PFSK-1 (cell line): ENCODE data around the gene GNB1.

Experiments
- FOXP2 ChIP-seq: optimal IDR thresholded peaks from 2 replicates; pipeline ENCODE3; 2011; ENCODE audit warnings: borderline replicate concordance, control low read depth, inconsistent platforms; ENCODE audit not compliant: insufficient read depth; ENCODE audit errors: extremely low read length, extremely low read depth
- POLR2AphosphoS5 ChIP-seq: IDR thresholded peaks from 2 replicates; pipeline ENCODE4 v1.6.1; 2012; ENCODE audit warnings: low read depth, mild to moderate bottlenecking, control low read depth, low read length, moderate library complexity
- SIN3A ChIP-seq: IDR thresholded peaks from 2 replicates; pipeline ENCODE4 v1.6.1; 2012; ENCODE audit warnings: mild to moderate bottlenecking, low read length, moderate library complexity, borderline replicate concordance; ENCODE audit not compliant: insufficient read depth
- TAF1 ChIP-seq: IDR thresholded peaks from 2 replicates; pipeline ENCODE4 v1.6.1; 2012; ENCODE audit warnings: low read length, control low read depth, borderline replicate concordance; ENCODE audit not compliant: insufficient read depth
- TF ChIP-seq, protein P1 (sequence below), 2 experiments: IDR thresholded peaks; 2 replicates each; pipeline versions ENCODE4 v1.6.1 to v1.8.0; 2011 to 2012; ENCODE audit warnings: low read depth in 2 of 2, low read length in 2 of 2, control low read depth in 1 of 2, inconsistent platforms in 1 of 2, mild to moderate bottlenecking in 1 of 2, moderate library complexity in 1 of 2; ENCODE audit not compliant: insufficient read depth in 1 of 2

GNB1 gene

DNA sequence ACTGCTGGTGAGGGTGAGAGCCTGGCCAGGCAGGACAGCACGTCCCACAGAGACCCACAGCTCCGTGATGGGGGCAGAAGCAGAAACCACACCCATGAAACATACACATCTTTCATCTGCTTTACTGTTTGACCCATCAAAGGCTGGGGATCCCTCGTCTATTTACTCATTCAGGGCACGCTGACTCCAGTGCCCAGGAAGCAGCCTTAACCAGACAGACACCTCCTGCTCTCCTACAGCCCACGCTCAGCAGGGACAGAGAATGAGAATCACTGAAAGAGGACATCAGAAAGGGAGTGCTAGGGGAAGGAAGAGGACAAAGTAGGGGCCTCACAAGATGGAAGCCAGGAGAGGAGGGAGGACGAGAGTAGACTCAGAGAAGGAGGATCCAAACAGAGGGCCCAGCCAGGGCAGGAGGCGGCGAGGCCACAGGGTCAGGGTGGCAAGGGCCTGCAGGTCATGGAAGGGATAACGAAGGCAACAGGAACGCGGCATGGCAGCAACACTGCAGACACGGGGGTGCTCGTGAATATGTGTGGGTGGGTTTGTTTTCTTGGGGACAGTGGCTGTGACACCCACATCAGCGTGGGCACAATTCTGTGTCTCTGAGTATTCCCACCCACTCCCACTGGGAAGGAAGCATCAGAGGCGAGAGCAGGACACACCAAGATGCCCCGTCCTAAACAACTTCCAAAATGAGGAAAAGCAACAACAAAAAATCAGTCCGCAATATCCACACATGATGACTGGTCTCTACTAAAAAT, 97.2 kb downstream of the GNB1 start:
- TF ChIP-seq FOXP2: no peak
- no peak for TF ChIP-seq SIN3A
- TF ChIP-seq, protein P1, sequence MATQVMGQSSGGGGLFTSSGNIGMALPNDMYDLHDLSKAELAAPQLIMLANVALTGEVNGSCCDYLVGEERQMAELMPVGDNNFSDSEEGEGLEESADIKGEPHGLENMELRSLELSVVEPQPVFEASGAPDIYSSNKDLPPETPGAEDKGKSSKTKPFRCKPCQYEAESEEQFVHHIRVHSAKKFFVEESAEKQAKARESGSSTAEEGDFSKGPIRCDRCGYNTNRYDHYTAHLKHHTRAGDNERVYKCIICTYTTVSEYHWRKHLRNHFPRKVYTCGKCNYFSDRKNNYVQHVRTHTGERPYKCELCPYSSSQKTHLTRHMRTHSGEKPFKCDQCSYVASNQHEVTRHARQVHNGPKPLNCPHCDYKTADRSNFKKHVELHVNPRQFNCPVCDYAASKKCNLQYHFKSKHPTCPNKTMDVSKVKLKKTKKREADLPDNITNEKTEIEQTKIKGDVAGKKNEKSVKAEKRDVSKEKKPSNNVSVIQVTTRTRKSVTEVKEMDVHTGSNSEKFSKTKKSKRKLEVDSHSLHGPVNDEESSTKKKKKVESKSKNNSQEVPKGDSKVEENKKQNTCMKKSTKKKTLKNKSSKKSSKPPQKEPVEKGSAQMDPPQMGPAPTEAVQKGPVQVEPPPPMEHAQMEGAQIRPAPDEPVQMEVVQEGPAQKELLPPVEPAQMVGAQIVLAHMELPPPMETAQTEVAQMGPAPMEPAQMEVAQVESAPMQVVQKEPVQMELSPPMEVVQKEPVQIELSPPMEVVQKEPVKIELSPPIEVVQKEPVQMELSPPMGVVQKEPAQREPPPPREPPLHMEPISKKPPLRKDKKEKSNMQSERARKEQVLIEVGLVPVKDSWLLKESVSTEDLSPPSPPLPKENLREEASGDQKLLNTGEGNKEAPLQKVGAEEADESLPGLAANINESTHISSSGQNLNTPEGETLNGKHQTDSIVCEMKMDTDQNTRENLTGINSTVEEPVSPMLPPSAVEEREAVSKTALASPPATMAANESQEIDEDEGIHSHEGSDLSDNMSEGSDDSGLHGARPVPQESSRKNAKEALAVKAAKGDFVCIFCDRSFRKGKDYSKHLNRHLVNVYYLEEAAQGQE (IDR thresholded peaks at IDR 0.05; ENCODE audit: insufficient read depth in 1 of 2, low read depth in 2 of 2, low read length in 2 of 2): no peak
- TF ChIP-seq TAF1: no peak
- no peak for TF ChIP-seq POLR2AphosphoS5

DNA sequence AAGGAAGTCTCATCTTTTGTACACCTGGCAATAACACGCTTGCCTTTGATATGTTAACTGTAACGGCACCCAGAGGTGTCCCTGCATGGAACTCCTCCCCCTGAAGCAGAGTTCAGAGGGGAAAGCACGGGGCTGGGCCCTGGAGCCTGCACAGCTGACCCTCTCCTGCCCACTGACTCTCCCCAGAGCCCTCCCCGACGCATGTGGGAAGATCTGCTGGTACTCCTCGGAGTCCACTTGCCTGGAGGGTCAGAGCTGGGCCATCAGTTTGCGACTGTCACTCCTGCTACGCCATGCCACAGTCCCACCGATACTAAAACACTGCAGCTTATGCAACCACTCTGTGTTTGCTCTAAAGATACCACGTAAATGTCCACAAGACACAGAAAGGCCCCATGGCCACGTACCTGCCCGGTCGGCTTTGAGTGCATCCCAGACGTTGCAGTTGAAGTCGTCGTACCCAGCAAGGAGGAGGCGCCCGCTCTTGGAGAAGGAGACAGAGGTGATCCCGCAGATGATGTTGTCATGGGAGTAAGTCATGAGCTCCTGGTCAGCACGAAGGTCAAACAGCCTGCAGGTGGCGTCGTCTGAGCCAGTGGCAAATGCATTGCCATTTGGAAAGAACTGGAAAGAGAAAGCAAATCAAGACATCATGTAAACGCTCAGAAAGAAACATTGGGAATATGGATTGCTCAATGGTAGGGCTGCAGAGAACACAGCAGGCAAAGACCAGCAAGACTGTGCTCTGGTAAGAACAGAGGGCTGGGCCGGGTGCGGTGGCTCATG, 102.0 kb downstream of the GNB1 start:
- TF ChIP-seq, protein P1 (IDR thresholded peaks at IDR 0.05; ENCODE audit: insufficient read depth in 1 of 2, low read depth in 2 of 2, low read length in 2 of 2): no peak
- TF ChIP-seq FOXP2: no peak
- TF ChIP-seq POLR2AphosphoS5: no peak
- TF ChIP-seq SIN3A: no peak
- no peak for TF ChIP-seq TAF1

DNA sequence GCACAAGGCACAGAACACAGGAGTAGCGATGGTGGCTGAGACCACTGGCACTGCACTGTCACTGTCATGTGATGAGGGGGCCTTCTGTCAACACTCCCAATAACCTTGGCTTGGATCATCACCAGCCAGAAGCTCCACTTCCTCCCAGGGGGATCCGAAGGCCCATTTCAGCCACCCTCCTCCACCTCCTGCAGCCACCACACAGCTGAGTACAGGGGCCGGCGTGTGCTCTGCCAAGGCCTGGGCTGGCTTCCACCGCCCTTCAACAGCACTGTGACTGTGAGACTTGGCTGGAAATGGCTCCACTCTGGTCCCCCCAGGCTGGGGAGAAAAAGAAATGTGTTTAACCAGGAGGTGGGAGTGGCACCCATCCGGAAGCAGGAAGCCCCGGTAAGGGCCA, 102.8 kb downstream of the GNB1 start:
- no peak for TF ChIP-seq FOXP2
- no peak for TF ChIP-seq POLR2AphosphoS5
- TF ChIP-seq, protein P1 (IDR thresholded peaks at IDR 0.05; ENCODE audit: insufficient read depth in 1 of 2, low read depth in 2 of 2, low read length in 2 of 2): no peak
- no peak for TF ChIP-seq SIN3A
- TF ChIP-seq TAF1: no peak

DNA sequence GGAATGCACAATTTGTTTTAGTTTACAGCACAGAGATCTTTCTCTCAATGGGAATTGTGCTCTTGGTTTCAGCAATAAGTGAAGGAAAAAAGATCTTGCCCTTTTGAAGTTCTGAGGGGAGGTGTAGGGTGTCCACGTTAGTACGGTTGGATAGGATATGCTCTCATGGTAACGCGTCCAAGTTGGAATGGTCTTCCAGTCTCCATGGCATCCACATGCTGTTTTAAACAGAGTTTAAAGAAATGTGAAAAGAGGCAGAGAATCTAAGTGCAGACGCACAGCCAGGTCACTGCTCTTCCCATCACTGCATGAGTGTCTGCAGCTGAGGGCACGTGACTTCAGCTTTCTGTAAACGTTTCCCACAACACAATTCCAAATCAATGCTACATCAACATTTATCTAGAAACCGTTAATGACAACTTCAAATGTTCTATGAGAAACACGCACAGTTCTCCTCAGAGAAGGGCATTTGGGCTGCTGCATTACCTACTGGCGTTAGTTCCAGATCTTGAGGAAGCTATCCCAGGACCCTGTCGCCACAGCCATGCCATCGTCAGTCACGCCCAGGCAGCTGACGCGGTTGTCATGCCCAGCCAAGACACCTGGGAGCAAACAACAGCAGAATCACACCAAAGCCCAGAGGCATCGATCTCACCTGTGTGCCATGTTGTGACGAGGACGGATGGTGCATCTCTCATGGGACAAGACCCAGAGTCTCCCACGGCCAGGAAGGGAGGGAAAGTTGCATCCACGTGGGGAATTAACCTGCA, 103.9 kb downstream of the GNB1 start:
- no peak for TF ChIP-seq SIN3A
- TF ChIP-seq, protein P1 (IDR thresholded peaks at IDR 0.05; ENCODE audit: insufficient read depth in 1 of 2, low read depth in 2 of 2, low read length in 2 of 2): no peak
- TF ChIP-seq TAF1: no peak
- TF ChIP-seq FOXP2: no peak
- no peak for TF ChIP-seq POLR2AphosphoS5
